ENCODE results near the gene ESR1.

- TF ChIP-seq CTCF (IDR thresholded peaks at IDR 0.05) (no peak), POLR2A (IDR thresholded peaks at IDR 0.05) (no peak)
Observed at GRCh38 chr6:151842816-151843215, 35.3 kb downstream of the ESR1 start.
